D721Med (cell line): ENCODE data around the gene AFAP1L2.

ENCODE experiments used
- DNase-seq: peaks from one replicate; pipeline ENCODE4 v3.0.0; 2011; ENCODE audit warnings: low spot score; ENCODE audit not compliant: insufficient read length
- FAIRE-seq: peaks from 2 replicates; lab custom pipeline; 2011; peaks lifted over from hg19 to GRCh38; lab: Jason Lieb, UNC
- TF ChIP-seq, protein P1 (sequence below): IDR thresholded peaks from 2 replicates; pipeline ENCODE4 v1.5.1; 2012; ENCODE audit warnings: mild to moderate bottlenecking, control low read depth; ENCODE audit not compliant: insufficient read depth; ENCODE audit errors: missing control alignments

Gene AFAP1L2

DNA sequence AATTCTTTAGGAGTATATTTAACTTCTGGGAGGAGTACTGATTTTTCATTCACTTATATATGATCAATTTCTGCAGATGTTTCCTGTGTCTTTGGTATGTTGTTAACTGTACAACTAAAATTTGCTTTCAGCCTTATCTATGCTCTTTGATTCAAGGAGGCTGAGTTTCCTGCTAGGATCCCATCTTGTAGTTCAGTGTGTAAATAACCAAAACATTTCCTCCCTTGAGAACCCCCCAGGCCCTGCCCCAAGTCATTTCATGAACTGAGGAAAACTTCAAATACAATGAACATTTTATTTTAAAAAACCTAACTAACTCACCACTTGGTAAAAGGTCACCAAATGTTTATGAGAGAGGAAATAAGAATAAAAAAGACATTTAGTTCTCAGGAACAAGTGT lies 109.8 kb downstream of the AFAP1L2 start:
- FAIRE-seq (no peak), DNase-seq (no peak)
- TF ChIP-seq, protein P1, sequence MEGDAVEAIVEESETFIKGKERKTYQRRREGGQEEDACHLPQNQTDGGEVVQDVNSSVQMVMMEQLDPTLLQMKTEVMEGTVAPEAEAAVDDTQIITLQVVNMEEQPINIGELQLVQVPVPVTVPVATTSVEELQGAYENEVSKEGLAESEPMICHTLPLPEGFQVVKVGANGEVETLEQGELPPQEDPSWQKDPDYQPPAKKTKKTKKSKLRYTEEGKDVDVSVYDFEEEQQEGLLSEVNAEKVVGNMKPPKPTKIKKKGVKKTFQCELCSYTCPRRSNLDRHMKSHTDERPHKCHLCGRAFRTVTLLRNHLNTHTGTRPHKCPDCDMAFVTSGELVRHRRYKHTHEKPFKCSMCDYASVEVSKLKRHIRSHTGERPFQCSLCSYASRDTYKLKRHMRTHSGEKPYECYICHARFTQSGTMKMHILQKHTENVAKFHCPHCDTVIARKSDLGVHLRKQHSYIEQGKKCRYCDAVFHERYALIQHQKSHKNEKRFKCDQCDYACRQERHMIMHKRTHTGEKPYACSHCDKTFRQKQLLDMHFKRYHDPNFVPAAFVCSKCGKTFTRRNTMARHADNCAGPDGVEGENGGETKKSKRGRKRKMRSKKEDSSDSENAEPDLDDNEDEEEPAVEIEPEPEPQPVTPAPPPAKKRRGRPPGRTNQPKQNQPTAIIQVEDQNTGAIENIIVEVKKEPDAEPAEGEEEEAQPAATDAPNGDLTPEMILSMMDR, result no peak

GRCh38 chr10:114293075-114293474 lies 111.2 kb downstream of the AFAP1L2 start:
- DNase-seq (no peak), FAIRE-seq (no peak)

GRCh38 chr10:114291516-114291915 lies 112.8 kb downstream of the AFAP1L2 start:
- FAIRE-seq, result no peak

More at GRCh38 chr10:114293075-114293474, 111.2 kb downstream of the AFAP1L2 start:
- TF ChIP-seq, protein P1, result no peak

GRCh38 chr10:114291076-114291475 lies 113.2 kb downstream of the AFAP1L2 start:
- TF ChIP-seq, protein P1, result no peak
- DNase-seq (no peak), FAIRE-seq (no peak)

More at GRCh38 chr10:114291516-114291915, 112.8 kb downstream of the AFAP1L2 start:
- no peak for DNase-seq
- TF ChIP-seq, protein P1, result no peak

DNA sequence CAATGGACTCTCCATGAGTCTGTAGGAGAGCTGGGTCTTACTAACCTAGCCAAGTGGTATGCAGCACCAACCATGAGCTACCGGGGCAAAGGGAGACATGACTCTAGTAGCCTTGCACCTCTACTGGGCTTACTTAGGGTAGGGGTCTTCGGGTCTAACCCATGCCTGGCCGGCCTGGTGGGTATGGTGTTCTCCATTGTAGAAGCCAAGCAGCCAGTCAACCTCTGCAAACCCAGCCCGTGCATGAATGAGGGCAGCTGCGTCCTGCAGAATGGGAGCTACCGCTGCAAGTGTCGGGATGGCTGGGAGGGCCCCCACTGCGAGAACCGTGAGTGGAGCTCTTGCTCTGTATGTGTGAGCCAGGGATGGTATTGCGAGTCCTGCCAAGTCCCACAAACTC lies 114.3 kb downstream of the AFAP1L2 start:
- TF ChIP-seq, protein P1, result no peak
- DNase-seq (no peak), FAIRE-seq (no peak)

DNA sequence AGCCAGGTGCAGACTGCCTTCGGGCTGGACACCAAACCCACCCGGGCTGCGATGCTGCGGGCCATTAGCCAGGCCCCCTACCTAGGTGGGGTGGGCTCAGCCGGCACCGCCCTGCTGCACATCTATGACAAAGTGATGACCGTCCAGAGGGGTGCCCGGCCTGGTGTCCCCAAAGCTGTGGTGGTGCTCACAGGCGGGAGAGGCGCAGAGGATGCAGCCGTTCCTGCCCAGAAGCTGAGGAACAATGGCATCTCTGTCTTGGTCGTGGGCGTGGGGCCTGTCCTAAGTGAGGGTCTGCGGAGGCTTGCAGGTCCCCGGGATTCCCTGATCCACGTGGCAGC lies 115.2 kb downstream of the AFAP1L2 start:
- FAIRE-seq, result no peak
- no peak for DNase-seq
- TF ChIP-seq, protein P1, result no peak

- no peak for DNase-seq
- FAIRE-seq, result no peak
These were observed 115.7 kb downstream of the AFAP1L2 start for GRCh38 chr10:114288424-114289095.

More at GRCh38 chr10:114288424-114289095, 115.7 kb downstream of the AFAP1L2 start:
- TF ChIP-seq, protein P1, result no peak
